Fibroblast of the conjunctiva (primary cell): ENCODE measurements around the gene LRRC8D.
"Not testable (repeated sequence)": the region's sequence is repeated elsewhere in the genome, so short reads cannot be mapped to it uniquely, and the experiment has no call there.

Experiments used
- DNase-seq: peaks from one replicate; pipeline ENCODE4 v3.0.0-alpha.2; 2010; ENCODE audit warnings: low read depth

Gene LRRC8D

DNA sequence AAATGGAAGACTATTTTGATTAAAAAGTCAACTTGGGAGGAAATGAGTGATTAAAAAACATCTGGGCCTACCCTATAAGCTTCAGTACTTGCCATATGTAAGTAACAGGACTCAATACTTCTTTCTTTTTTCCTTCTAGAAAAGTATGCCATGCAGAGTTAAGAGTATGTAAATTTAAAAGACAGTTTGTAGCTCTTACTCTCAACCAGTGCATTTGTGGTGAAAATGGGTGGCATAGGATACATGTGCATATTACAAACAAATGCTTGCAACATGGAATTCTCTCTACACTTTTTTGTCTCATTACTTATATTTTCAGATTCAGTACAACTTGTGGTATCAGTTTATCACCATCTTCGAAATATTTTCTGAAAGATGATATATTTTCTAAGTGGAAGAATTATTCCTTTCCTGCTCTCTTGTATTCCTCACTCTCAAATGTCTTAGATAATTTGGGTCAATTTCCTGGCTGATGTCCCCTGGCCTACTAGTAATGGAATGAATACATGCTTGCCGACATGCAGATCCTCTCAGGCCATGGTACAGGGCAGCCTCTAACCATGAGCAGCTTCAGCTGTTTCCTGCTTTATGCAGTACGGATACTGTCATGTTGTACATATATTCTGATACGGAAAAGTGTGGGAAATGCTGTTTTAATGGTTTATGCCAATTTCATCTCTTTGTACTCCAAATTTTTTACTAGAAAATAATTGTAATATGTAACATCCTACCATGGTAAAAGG is 92.7 kb downstream of the LRRC8D start:
- no peak for DNase-seq

DNA sequence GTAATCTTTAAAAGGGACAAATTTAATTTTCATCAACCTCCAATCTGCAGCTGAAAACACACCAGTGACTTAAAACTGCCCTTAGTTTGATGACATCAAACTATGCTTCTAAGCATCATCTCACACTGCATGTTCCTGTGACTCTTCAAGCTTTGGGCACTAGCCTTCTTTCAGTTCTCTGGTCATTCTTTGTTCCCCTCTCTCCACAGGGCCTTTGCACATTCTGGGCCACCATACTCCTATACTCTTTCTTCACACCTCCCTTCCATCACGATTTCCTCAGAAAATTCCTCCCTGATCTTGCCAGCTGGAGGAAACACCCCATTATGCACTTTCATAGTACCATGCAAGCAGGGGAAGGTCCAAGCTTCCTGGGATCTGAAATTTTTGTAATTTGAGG is 96.5 kb downstream of the LRRC8D start:
- no peak for DNase-seq

DNA sequence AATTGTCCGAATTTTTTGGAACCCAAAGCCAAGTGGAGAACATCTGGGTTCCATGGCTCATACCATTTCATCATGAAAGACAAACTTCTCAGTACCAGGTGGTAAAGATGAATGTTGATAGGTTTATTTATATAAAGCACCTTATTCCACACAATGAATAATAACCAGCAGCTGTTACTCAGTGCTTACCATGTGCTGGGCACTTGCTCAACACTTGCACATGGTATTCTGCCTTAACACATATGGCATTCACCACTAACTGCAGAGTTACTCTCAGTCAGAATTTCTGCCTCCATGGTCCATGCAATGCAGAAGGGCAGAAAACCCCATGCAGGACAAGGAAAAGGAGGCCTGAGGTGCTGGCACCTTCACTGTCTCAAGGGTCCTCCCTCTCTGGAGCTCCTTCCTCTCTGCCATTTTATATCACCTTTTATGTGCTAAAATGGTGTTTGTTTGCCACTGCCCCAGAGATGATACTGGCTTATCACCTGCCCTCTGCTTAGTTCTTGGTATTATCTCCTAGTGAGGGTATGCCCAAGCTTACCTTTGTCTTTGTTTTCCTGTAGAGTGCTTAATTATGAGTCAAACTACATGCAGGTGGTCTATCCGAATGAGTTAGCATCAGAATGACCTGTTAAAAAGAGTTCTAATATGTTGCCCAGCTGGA is 97.4 kb downstream of the LRRC8D start:
- DNase-seq = no peak

DNA sequence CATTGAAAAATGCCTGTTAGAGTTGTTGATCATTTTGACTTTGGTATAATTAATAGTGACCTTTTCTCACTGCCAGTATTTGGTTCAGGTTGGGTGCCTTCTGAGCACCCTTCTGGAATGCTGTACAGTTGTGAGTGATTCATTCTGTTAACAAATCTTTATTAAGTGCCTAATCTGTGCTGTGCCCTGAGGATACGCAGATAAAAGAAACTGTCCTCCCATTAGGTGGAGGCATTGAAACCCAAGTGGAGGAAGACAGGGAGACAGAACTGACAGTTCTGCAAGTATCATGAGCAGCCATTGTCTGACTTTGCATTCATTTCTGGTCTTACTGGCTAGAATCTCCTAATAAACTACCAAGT is 97.9 kb downstream of the LRRC8D start:
- DNase-seq = no peak

DNA sequence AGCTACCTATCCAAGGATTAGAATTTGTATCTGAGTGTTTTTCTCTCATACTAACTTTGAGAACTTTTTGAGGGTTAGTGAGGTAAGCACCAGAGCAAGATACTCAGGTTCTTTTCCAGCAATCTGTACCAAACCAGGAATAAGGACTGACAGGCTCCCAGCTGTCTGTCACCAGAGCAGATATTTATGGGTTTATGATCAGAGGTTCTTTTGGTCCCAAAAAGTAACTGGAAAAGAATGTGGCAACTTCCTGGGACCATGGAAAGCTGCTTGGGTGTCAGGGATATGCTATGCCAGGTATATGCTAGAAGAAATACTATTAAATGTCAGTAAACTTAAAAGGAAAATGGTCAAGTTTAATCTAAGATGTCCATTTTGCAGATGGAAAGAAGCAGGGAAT is 98.3 kb downstream of the LRRC8D start:
- no peak for DNase-seq

DNA sequence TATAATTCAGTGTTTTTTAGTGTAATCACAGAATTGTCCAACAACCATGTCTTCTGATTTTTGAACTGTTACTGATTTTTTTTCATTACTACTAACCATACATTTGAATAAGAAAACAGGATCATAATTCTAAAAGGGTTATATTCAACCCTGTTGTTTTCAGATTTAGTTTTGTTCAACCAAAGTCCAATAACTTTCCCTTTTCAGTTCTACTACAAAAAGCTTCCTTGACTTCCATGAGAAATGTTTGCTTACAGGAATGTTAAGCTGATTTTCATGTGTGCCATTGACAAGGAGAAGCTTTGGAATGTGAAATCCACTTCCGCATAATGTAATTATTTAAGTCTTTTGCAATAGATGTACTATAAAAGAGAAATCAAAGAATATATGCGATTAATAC is 102.1 kb downstream of the LRRC8D start:
- no peak for DNase-seq

DNA sequence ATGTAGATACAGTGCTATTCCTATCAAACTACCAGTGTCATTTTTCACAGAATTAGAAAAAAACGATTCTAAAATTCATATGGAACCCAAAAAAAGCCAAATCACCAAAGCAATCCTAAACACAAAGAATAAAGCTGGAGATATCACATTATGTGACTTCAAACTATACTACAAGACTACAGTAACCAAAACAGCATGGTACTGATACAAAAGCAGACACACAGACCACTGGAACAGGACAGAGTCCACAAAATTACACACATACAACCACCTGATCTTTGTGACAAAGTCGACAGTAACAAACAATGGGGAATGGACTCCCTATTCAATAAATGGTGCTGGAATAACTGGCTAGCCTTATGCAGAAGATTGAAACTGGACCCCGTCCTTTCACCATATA is 102.7 kb downstream of the LRRC8D start:
- DNase-seq = no peak

DNA sequence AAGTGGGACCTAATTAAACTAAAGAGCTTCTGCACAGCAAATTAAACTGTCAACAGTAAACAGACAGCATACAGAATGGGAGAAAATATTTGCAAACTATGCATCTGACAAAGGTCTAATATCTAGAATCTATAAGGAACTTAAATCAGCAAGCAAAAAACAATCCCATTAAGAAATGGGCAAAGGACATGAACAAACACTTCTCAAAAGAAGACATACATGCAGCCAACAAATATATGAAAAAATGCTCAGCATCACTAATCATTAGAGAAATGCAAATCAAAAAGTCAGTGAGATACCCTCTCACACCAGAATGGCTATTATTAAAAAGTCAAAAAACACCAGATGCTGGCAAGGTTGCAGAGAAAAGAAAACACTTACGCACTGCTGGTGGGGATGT is 103.2 kb downstream of the LRRC8D start:
- not testable (repeated sequence) for DNase-seq

DNA sequence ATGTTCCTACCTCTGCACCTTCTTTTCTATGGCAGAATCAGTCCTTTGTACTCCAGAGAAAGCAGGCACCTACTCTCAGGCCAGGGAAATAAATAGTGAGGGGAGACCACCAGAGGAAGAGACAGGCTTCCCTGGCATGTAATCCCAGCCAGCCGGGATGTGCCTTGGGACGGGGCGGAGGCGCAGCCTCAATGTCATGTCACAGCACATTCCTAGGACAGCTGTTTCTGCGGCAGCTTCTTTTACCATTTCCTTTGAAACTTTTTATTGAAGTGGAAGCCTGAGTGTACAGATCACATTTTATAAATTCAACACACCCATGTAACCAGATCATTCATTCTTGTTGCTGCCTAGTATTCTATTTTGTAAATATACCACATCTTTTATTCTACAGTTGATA is 106.2 kb downstream of the LRRC8D start:
- no peak for DNase-seq

DNA sequence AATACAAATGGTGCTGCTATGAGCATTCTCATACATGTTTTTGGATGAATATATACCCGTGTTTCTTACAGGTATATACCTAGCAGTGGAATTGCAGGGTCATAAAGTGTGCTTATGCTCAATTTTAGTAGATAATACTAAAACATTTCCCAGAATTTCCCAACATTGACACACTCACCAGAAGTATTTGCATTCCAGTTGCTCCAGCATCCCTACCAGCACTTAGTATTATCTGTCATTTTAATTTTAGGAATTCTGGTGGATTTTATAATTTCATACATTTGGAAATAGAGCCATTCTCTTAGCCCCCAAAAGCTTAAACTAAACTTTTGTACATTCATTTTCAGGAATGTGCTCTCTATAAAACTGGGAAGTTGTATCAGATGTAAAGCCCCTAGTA is 106.6 kb downstream of the LRRC8D start:
- no peak for DNase-seq

DNA sequence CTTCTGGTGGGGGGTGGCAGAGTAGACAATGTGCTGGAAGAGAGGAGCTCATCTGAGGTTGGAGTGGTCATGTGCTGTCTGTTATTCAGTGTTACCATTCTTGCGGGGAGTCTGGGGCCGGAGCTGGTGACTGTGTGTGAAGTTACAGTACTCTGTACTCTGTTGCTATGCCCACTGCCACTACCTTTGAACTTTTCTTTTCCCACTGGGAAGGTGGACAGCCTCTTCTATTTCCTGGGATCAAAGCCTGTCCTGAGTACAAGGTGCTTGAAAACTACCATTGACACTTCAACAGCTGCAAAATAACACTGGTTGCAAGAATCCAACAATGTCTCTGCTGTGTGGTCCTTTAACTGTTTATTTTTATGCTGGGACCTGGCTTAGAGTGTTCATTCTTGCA is 107.7 kb downstream of the LRRC8D start:
- DNase-seq = no peak

DNA sequence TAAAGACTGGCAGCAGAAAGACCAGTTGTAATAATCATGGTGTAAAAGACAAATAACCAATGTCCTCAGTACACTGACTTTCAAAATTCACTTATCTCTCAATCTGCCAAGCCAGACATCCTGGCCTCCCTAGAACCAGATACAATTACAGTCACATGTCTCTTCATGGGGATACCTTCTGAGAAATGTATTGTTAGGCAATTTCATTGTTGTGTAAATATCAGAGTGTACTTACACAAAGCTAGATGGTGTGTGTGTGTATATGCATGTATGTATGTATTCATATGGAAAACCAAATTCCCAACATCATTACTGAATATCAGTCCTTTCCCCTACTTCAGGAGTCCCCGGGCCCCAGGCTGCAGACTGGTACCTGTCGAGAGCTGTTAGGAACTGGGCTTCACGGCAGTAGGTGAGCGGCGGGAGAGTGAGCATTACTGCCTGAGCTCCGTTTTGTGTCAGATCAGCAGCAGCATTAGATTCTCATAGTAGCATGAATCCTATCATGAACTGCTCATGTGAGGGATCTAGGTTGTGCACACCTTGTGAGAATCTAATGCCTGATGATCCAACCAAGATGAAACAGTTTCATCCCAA is 108.7 kb downstream of the LRRC8D start:
- no peak for DNase-seq

DNA sequence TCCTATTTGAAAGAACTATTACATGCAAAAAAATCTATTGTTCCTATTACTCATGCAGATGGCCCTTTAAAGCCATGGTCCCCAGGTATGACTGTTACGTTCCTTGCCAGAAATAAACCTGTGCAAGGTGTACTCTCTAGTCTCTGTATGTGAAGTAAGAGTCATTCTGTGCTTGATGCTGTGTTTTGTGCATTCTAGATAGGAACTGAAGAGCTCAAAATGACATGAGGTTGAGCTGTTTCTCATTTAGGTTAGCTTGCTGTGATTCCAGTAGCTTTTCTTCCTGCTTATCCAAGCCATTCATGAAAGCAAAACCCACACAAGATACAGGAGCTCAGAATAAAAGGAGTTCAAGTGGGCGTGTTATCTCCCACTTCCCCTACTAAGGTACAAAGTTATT is 109.7 kb downstream of the LRRC8D start:
- no peak for DNase-seq

DNA sequence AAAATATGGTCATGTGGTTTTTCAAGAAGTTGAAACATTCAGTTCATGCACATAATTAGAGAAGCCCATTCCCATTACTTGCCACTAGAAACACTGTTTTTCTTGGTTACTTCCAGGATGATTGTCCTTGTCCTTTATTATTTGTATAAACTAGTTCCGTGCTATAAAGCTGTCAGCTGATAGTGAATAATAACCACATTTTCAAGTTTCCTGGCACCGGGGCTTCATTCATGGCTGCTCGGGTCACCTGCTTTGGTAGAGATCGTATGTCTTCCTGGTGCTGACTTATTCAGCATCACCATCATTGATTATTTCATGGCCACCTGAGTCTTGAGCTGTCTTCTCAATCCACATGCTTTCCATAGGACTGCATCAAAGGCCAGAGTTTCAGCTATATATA is 111.1 kb downstream of the LRRC8D start:
- no peak for DNase-seq

DNA sequence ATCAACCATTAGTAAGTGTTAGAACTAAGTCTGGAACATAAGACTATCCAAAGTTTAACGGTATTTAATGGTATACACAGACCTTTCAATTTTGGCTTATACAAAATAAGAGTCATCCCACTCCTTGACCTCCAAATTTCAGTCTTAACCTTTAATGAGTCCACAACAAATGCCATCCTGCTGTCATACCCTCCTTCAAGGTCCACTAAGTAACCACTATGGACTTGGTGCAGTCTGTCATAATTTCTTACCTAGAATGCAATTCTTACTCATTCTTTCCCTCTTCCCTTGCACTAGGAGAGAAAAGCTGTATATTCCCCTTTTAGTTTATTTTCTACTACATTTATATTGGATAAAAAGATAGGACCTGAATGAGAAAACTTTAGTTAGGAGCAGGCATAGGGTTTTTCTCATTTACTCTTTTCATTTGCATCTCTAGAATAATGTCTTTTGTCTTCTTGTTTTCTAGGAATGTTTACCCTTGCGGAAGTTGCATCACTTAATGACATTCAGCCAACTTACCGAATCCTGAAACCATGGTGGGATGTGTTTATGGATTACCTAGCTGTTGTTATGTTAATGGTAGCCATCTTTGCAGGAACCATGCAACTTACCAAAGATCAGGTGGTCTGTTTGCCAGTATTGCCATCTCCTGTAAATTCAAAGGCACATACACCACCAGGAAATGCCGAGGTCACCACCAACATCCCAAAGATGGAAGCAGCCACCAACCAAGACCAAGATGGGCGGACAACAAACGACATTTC is 111.9 kb downstream of the LRRC8D start:
- DNase-seq = no peak

DNA sequence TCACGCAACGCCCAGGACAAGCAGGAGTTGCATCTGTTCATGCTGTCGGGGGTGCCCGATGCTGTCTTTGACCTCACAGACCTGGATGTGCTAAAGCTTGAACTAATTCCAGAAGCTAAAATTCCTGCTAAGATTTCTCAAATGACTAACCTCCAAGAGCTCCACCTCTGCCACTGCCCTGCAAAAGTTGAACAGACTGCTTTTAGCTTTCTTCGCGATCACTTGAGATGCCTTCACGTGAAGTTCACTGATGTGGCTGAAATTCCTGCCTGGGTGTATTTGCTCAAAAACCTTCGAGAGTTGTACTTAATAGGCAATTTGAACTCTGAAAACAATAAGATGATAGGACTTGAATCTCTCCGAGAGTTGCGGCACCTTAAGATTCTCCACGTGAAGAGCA is 113.6 kb downstream of the LRRC8D start:
- DNase-seq = no peak

DNA sequence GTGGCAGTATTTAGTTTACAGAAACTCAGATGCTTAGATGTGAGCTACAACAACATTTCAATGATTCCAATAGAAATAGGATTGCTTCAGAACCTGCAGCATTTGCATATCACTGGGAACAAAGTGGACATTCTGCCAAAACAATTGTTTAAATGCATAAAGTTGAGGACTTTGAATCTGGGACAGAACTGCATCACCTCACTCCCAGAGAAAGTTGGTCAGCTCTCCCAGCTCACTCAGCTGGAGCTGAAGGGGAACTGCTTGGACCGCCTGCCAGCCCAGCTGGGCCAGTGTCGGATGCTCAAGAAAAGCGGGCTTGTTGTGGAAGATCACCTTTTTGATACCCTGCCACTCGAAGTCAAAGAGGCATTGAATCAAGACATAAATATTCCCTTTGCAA is 114.4 kb downstream of the LRRC8D start:
- DNase-seq = no peak

DNA sequence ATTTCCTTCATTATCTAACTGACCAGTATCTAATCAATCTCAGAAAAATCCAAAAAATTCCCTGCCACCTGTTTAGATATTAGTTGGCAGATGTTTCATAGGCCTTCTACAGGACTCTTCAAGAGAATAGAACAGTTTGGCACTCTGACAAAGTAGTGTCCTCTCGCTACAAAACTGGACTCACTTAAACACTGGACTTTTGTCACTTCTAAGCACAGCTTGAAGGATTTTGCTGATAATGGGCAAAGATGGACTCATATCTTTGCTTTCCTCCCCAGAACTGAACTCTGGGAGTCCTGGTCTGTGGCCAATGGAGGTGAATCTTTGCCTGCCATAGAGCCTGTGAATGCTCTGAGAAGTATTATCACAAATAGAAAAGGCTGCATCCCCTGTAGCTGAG is 115.9 kb downstream of the LRRC8D start:
- DNase-seq = no peak

DNA sequence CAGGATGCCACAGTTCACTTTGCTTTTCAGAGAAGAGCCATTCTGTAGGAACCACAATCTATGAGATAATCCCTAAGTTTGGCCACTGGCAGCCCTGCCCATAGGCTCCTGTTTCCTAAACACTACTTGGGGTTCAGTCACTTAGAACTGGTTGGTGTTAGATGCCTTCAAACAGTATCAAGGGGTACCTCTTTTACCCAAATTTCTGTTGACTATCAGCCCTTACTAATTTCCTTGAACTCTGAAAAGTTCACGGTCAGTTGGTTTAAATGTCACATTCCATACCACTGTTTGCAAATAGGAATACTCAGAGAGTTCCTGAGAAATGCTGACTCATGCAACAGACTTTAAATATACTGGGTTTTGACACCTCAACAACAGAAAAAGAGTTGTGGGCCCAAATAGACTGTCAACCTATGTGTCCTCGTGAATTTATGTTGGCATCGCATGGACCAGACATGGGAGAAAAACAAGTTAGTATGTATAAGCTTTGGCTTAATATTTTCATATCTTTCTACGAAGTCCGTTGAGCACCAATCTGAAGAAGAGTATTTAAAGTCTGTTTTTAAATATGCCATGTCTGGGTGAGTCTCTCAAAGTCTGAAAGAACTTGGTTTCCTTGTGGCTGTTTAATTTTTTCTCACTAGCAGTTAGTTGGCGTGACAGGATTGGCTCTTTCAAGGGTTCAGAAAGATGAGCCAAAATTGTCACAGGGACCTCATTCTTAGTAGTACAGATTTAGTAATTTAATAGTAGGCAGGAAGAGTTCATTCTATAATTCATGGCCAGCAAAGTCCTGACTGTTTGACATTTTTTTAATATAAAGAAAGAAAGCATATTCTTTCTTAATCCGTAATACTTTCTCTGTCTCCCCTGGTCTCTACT is 117.6 kb downstream of the LRRC8D start:
- DNase-seq = no peak

DNA sequence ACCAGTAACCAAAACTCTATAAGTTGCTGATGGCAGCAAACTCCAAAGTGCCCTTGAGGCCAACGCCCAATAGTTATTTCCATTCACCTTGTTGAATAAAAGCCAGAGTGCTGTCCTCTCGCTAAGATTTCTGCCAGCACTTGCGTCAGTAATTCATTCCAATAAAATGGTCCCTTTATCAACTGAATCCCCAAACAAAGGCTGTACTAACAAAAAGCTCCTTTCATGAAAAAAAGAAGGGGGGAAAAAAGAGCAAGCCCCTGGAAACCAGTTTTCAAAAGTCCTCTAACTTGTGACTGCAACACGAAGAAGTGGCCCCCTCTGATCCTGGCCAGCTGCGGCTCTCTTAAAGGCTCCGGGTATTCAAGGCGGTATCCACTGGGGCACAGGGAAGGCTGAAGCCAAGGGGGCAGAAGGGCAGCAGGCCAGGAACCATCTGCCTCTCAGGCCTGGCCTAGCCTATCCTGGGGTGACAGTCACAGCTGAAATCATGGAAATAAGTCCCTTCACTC is 118.3 kb downstream of the LRRC8D start:
- no peak for DNase-seq

DNA sequence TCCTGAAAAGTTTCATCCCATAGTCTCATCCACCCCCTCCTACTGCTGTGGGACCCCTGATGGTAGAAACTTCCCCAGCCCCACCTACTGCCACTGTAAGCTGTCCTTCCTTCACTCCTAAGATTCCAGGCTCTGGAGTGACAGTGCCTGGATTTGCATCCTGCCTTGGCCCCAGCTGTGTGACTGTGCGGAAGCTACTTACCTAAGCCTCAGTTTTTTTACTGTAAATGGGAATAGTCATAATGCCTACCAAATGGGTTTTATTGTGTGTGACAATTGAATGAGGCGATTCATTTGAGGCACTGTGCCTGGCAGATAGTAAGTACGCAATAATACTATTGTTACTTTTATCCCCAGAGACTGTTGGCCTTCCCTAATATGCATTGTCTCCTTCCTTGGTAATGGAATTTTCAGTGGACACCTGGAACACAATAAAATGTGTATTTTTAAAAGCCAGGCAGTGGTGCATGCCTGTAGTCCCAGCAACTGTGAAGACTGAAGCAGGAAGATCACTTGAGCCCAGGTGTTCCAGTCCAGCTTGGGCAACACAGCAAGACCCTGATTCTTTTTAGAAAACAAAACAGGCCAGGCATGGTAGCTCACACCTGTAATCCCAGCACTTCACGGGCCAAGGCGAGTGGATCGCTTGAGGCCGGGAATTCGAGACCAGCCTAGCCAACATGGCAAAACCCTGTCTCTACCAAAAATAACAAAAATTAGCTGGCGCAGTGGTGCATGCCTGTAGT is 119.0 kb downstream of the LRRC8D start:
- no peak for DNase-seq
